ENCODE results near the gene SLC6A8. TPM values are rescaled to one million over a fixed set of nuclear protein-coding genes. Genes with fewer than 3 reads are reported as not detected.

Gene SLC6A8
- total RNA-seq, 2 donors from 2014 or later: 25.4 to 95.4 TPM

GRCh38 chrX:153685751-153686696 lies 1.7 kb upstream of the SLC6A8 start:
- H3K9me3 ChIP-seq: no peaks in the 10 kb centered on the region
- no peaks in the 10 kb centered on the region for H3K27me3 ChIP-seq (replicated peaks; ENCODE audit: insufficient read depth)
- H3K36me3 ChIP-seq: no peaks in the 10 kb centered on the region
- no peaks in the 10 kb centered on the region for H3K4me1 ChIP-seq (replicated peaks)
- no peak overlapping the region for H3K4me3 ChIP-seq
- intact Hi-C loops (cut with DNase I): no loop called here
- WGBS: 80% methylated on average over 19 of the region's 24 CpGs
- no peak for DNase-seq (ENCODE audit: low spot score)
- H3K27ac ChIP-seq: no peak overlapping the region
- TF ChIP-seq CTCF (IDR thresholded peaks at IDR 0.05): no peak
- TF ChIP-seq POLR2AphosphoS5 (IDR thresholded peaks at IDR 0.05): no peak
- no peak for TF ChIP-seq POLR2A (IDR thresholded peaks at IDR 0.05)

- H3K4me1 ChIP-seq (replicated peaks): no peaks in the 10 kb centered on the region
- H3K27ac ChIP-seq: no peak overlapping the region
- H3K27me3 ChIP-seq (replicated peaks; ENCODE audit: insufficient read depth): no peaks in the 10 kb centered on the region
- no peaks in the 10 kb centered on the region for H3K36me3 ChIP-seq
- intact Hi-C loops (cut with DNase I): no loop called here
- H3K9me3 ChIP-seq: no peaks in the 10 kb centered on the region
- WGBS: 57% methylated on average over 7 of the region's 9 CpGs
- H3K4me3 ChIP-seq: no peak overlapping the region
- TF ChIP-seq POLR2A (IDR thresholded peaks at IDR 0.05) (no peak), CTCF (IDR thresholded peaks at IDR 0.05) (no peak), POLR2AphosphoS5 (IDR thresholded peaks at IDR 0.05) (no peak)
- no peak for DNase-seq (ENCODE audit: low spot score)
Measured at GRCh38 chrX:153686711-153687110, 1.0 kb upstream of the SLC6A8 start.

- no peak overlapping the region for H3K4me3 ChIP-seq
Measured at GRCh38 chrX:153688071-153688470, 345 bp downstream of the SLC6A8 start.

GRCh38 chrX:153688506-153688905 lies 780 bp downstream of the SLC6A8 start:
- no peaks in the 10 kb centered on the region for H3K36me3 ChIP-seq
- H3K9me3 ChIP-seq: no peaks in the 10 kb centered on the region
- peak overlapping the region; percentile 33 to 42 for H3K4me3 ChIP-seq
- no peak for DNase-seq (ENCODE audit: low spot score)
- intact Hi-C loops (cut with DNase I): no loop called here
- no peaks in the 10 kb centered on the region for H3K27me3 ChIP-seq (replicated peaks; ENCODE audit: insufficient read depth)
- H3K27ac ChIP-seq: peak overlapping the region; percentile 45 to 85
- no CpG with 5 or more reads among the region's 57 CpGs for WGBS
- no peaks in the 10 kb centered on the region for H3K4me1 ChIP-seq (replicated peaks)
- TF ChIP-seq CTCF (IDR thresholded peaks at IDR 0.05): no peak

More at GRCh38 chrX:153688071-153688470, 345 bp downstream of the SLC6A8 start:
- Histone ChIP-seq H3K9me3 (no peaks in the 10 kb centered on the region), H3K27ac (no peak overlapping the region), H3K27me3 (replicated peaks; ENCODE audit: insufficient read depth) (no peaks in the 10 kb centered on the region), H3K4me1 (replicated peaks) (no peaks in the 10 kb centered on the region), H3K36me3 (no peaks in the 10 kb centered on the region)
- 0% methylated on average over 18 of the region's 69 CpGs for WGBS
- TF ChIP-seq POLR2A (IDR thresholded peaks at IDR 0.05) (no peak), POLR2AphosphoS5 (IDR thresholded peaks at IDR 0.05) (no peak), CTCF (IDR thresholded peaks at IDR 0.05) (no peak)
- intact Hi-C loops (cut with DNase I): no loop called here
- no peak for DNase-seq (ENCODE audit: low spot score)

All from prostate gland (tissue), 2 donors.